ENCODE results near the gene PXMP4. TPM values are rescaled to one million over a fixed set of nuclear protein-coding genes. Genes with fewer than 3 reads are reported as not detected.

Gene PXMP4
- total and polyA plus RNA-seq, 9 of the 15 experiments (the other 6 are each of a cell fraction or from before 2014, with no cell fraction given): 4.8 to 29.1 (median 6.8) TPM

DNA sequence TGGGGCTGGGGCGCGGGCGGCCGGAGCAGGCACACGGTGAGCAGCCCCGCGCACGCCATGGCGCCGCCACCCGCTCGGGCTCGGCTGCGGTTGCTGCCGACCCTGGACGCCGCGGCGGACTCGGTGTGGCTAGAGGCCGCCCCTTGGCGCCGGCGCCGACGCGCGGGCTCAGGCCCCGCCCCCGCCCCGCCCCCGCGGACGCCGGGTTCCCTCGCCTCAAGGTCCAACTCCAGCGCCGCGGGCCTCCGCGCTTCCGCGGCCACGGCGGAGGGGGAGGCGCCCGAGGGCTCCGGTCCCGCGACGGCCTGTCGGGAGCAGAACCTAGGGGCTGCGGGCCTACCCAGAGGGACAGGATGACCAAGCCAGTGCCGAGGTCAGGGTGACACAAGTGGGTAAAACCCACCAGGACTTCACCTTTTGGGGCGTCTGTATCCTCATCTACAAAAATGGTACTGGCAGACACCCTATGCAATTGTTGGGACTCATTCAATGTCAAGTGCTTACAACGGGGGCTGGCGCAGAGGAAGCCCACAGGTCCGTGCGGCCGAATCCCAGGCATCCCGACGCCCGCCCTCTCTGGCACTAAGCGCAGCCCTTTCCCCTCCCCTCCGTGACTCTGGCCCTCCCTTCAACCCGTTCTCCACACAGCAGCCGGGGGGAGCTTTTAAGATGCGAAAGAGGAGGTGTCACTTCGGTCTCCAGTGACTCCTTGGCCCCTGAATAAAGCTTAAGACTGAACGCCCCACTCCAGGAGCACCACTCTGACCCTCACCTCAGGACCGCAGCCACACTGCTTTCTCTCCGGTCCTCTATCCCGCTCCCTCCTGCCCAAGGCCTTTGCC is 45.6 kb downstream of the PXMP4 start, which contains the start of gene NECAB3 (continued):
- no peak for TF ChIP-seq RAD51 (IDR thresholded peaks at IDR 0.05; ENCODE audit: borderline replicate concordance, low read depth)
- TF ChIP-seq, protein P1, sequence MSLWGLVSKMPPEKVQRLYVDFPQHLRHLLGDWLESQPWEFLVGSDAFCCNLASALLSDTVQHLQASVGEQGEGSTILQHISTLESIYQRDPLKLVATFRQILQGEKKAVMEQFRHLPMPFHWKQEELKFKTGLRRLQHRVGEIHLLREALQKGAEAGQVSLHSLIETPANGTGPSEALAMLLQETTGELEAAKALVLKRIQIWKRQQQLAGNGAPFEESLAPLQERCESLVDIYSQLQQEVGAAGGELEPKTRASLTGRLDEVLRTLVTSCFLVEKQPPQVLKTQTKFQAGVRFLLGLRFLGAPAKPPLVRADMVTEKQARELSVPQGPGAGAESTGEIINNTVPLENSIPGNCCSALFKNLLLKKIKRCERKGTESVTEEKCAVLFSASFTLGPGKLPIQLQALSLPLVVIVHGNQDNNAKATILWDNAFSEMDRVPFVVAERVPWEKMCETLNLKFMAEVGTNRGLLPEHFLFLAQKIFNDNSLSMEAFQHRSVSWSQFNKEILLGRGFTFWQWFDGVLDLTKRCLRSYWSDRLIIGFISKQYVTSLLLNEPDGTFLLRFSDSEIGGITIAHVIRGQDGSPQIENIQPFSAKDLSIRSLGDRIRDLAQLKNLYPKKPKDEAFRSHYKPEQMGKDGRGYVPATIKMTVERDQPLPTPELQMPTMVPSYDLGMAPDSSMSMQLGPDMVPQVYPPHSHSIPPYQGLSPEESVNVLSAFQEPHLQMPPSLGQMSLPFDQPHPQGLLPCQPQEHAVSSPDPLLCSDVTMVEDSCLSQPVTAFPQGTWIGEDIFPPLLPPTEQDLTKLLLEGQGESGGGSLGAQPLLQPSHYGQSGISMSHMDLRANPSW (CRISPR knock-in tag; IDR thresholded peaks at IDR 0.05): no peak
- TF ChIP-seq SMC3 (conservative IDR thresholded peaks at IDR 0.05; ENCODE audit: insufficient read depth, low read depth, low read length): no peak
- no peak for TF ChIP-seq CHAMP1 (IDR thresholded peaks at IDR 0.05)
- TF ChIP-seq MCM7 (IDR thresholded peaks at IDR 0.05): no peak
- TF ChIP-seq ELK1 (CRISPR knock-in tag; IDR thresholded peaks at IDR 0.05): no peak
- TF ChIP-seq CTBP1 (IDR thresholded peaks at IDR 0.05; ENCODE audit: borderline replicate concordance): peak; percentile 66; the same call in 1 of the 2 replicates
- no peak for TF ChIP-seq ZNF347 (CRISPR knock-in tag; IDR thresholded peaks at IDR 0.05; ENCODE audit: low read depth)
- peak; percentile 68 for TF ChIP-seq HMGN3 (IDR thresholded peaks at IDR 0.05; ENCODE audit: borderline replicate concordance, extremely low read depth, insufficient read length, low read depth, low read length)
- no peak for TF ChIP-seq PRDM10 (IDR thresholded peaks at IDR 0.05; ENCODE audit: partially characterized antibody)
- TF ChIP-seq, protein P2, sequence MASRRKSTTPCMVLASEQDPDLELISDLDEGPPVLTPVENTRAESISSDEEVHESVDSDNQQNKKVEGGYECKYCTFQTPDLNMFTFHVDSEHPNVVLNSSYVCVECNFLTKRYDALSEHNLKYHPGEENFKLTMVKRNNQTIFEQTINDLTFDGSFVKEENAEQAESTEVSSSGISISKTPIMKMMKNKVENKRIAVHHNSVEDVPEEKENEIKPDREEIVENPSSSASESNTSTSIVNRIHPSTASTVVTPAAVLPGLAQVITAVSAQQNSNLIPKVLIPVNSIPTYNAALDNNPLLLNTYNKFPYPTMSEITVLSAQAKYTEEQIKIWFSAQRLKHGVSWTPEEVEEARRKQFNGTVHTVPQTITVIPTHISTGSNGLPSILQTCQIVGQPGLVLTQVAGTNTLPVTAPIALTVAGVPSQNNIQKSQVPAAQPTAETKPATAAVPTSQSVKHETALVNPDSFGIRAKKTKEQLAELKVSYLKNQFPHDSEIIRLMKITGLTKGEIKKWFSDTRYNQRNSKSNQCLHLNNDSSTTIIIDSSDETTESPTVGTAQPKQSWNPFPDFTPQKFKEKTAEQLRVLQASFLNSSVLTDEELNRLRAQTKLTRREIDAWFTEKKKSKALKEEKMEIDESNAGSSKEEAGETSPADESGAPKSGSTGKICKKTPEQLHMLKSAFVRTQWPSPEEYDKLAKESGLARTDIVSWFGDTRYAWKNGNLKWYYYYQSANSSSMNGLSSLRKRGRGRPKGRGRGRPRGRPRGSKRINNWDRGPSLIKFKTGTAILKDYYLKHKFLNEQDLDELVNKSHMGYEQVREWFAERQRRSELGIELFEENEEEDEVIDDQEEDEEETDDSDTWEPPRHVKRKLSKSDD (conservative IDR thresholded peaks at IDR 0.05; ENCODE audit: low read length): no peak
- no peak for TF ChIP-seq ZNF124 (CRISPR knock-in tag; IDR thresholded peaks at IDR 0.05)
- no peak for TF ChIP-seq SOX6 (IDR thresholded peaks at IDR 0.05)
